NT2/D1 (cell line): ENCODE results near the gene PDE6B.

Source experiments
- SUZ12 ChIP-seq: IDR thresholded peaks from 2 replicates; pipeline ENCODE4 v1.6.1; 2011; ENCODE audit not compliant: insufficient read length, insufficient read depth; ENCODE audit errors: extremely low read depth
- YY1 ChIP-seq: IDR thresholded peaks from 2 replicates; pipeline ENCODE4 v1.6.1; 2011; ENCODE audit not compliant: insufficient read length, insufficient read depth
- ZNF274 ChIP-seq: IDR thresholded peaks from 2 replicates; pipeline ENCODE4 v1.6.1; 2011; ENCODE audit warnings: mild to moderate bottlenecking, low read depth, low read length

- TF ChIP-seq ZNF274 (no peak), YY1 (no peak), SUZ12 (no peak)
Measured at GRCh38 chr4:666436-666810, 41.0 kb downstream of the PDE6B start.
